HG03175 (cell line): ENCODE measurements around the gene DOK6.
"Not testable (repeated sequence)": the region's sequence is repeated elsewhere in the genome, so short reads cannot be mapped to it uniquely, and the experiment has no call there.

Source experiments
- ATAC-seq: cut with Tn5 transposase; IDR thresholded peaks from one replicate; pipeline ENCODE4 v1.9.1; 2021; ENCODE audit warnings: mild to moderate bottlenecking, moderate library complexity; ENCODE audit not compliant: unreplicated experiment

DOK6 gene

DNA sequence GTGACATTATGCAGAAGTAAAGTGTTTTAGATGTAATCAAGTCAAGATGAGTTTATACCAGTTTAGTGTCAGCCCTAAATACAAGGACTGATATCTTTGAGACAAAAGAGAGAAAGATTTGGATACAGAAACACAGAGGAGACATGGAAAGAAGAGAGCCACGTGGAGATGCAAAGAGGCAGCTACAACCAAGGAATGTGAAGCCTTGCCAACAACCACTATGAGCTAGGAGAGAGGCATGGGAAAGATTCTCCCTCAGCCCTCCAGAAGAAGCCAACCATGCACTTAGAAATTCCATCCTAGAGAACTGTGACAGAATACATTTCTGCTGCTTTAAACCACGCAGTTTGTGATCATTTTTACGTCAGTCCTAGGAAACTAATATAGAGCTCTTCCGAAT is 217.2 kb downstream of the DOK6 start:
- no peak for ATAC-seq

DNA sequence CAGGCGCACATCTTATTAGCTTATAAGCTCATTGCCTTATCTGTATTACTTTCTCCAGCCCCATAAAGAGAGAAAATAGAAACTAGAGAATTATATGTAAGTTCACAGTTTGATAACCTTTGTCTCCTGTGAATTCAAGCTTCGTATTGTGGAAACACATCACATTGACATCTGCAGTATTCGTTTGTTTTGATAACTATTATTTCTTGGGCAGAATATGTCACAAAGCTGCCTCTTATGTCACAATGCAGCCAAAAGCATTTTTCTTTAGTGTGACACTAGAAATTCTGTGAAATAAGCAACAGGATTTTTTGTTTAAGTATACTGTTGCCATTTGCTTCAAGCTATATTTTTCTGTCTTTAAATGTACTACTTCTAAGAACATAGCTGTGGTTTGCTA is 221.5 kb downstream of the DOK6 start:
- ATAC-seq = no peak

DNA sequence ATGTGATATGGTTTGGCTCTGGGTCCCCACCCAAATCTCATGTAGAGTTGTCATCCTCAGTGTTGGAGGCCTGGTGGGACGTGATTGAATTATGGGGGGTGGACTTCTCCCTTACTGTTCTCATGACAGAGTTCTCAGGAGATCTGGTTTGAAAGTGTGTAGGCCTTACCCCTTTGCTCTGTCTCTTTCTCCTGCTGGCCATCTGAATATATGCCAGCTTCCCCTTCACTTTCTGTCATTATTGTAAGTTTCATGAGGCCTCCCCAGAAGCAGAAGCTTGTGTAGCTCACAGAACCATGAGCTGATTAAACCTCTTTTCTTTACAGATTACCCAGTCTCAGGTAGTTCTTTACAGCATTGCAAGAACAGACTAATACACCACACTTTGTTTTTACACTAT is 222.3 kb downstream of the DOK6 start:
- no peak for ATAC-seq

DNA sequence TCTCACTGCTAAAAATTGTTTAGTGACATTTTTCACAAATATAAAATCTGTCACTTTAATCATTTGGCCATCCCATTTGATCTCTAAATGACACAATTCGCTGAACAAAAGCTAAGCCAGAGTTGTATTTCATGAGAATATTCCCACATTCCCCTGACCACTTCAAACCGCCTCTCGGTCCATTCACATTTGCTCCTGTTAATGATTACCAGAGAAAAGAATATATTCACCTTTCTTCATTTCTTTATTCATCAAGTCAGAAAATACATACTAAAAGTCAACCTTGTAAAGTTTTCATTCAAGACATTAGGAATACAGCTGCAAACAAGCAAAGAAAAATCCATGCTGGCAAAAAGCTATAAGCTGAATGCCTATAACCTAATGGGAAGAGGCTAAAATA is 225.5 kb downstream of the DOK6 start:
- ATAC-seq = no peak

DNA sequence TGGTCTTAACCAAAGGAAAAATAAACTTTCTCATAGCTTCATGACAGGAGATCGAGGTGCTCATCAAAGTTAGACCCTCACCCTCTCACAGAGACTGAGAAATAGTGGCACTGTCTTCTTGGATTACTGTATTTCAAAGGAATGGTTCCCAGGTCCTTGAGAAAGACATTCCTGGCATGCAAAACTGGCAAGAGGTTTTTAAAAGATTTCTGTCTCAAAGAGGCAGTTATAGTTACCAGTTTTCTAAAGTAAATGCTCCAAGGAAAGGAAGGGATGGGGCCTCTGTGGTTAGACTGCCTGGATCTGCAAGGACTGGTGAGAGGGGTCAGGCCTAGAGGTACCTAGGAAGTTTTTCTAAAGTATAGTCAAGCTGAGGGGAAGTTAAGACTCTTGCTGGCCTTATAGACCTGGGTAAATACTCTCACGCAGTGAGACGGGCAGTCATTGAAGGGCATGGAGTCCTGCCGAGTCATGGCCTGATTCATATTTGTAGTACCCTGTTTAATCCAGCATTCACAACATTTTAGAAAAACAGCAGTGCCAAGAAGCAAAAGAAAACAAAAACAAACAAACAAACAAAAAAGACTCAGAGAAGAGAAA is 226.1 kb downstream of the DOK6 start:
- no peak for ATAC-seq

DNA sequence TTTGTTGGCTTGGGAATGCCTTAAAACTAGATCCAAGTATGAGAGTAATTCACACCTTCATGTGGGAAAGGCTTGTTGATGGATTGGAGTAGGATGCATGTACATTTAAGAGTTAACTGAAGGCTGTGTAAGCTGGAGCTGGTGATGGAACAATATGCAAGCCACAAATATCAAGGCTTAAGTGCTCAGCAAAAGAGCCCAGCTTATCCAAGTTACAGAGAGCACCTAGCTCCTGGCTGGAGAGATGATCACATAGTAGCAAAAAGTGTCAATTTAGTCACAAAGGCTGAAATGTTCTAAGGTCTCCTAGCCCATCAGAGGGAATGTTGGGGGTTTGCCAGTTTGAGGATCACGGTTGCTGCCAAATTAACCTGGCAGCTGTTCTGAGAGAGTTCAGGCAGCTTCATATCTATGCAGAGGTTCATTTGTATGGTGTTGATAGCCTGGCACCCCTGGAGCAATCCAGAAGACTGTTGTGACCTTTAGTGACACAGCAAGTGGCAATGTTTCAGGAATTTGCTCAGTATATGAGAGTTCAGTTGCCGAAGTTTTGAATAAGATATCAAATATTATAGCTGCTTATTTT is 228.2 kb downstream of the DOK6 start:
- ATAC-seq = no peak

DNA sequence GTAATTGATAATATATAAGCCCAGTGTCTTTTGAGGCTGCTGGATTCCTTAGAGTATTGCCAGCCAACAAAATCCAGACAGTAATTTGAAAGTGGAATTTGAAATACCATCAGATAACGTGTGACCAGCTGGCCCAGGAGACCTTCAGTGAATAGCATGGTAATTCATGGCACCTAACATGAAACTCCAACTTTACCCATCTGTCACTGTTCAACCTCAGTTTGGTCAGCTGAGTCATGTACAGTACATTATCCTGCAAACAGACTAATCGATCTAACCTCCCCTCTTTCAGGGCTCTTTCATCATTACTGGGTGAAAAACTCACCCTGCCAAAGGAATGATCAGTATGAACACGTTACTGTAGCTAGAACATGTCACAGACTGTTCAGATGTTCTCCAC is 230.6 kb downstream of the DOK6 start:
- no peak for ATAC-seq

DNA sequence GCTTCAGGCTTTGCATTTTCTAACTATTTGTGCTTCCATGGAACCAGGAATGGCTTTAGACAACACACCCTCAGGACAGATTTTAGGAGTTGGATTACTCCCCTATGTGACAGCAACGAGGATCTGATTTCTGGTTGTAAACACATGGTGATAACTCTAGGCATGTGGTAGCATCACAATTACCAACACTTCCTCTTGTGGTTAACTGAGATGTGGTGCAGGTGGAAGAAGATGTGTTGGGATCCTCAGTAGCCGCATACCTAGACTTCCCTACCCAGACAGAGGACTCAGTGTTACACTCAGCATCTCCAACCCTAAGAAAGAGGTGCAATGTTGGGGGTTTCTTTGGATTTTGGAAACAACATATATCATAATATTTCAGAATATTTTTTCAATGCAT is 234.8 kb downstream of the DOK6 start:
- ATAC-seq = no peak

DNA sequence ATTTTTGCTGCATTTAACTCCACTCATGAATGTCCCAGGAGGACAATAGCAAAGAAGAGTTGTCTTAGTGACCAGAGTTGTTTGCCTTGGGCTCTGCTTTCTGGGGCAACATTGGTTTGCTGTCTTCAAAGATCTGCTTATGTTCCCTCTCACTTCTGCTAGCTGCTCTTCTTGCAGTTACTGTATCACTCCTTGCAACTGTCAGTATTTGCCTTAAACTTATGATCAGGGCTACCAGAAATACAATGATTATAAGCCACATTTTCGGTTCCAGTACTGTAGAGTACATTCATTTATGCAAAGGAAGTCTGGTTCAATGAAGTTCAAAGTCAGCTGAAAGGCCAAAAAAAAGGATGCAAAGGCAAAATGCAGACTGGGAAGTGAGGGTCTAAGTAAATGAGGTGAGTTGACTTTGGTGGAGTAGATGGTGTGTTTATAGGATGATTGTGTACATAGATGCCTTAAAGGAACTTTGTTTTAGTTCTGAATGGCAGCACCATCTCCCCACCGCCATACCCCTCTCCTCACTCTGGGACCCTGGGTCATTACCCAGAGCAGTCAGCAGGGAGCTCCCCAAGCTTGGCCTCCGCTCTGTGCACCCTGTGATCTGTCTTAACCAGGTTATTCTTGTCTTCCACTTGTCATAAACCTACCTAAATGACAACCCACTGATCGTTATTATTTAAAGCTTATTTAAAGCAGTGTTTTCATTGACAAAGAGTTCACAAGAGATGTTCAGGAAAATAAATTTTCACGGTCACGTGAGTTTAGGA is 236.0 kb downstream of the DOK6 start:
- ATAC-seq = peak; percentile 65

DNA sequence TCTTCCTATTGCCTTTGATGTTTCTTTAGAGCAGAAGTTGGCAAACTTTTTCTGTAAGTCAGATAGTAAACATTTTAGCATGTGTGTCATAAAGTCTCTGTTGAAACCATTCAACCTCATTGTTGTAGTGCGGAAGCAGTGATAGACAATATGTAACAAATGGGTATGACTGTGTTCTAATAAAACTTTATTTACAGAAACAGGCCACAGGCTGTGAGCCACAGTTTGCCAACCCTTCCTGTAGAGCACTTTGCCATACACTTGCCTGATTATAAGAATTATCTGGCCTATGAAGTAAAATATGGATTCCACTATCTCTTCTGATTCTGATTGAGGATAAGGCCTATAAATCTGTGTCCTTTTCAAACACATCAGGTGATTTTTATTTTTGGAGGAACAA is 237.4 kb downstream of the DOK6 start:
- no peak for ATAC-seq

DNA sequence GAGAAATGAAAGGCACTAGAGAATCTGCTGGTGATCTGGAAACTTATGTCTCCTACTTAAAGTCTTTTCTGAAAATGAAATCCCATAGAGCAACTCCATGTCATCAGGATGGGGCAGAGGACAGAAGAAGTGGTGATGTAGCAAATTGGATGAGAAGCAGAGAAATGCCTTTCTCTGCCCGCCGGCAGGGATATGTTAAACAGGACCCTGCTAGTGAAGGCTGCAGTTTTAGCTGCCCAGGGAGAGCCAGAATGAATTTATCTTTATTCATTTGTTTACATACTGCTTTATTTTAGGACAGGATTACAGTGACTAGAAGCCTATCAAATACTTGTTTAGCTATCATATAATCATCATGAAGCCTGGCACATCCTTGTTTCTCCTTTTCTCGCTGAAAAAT is 247.0 kb downstream of the DOK6 start:
- no peak for ATAC-seq

DNA sequence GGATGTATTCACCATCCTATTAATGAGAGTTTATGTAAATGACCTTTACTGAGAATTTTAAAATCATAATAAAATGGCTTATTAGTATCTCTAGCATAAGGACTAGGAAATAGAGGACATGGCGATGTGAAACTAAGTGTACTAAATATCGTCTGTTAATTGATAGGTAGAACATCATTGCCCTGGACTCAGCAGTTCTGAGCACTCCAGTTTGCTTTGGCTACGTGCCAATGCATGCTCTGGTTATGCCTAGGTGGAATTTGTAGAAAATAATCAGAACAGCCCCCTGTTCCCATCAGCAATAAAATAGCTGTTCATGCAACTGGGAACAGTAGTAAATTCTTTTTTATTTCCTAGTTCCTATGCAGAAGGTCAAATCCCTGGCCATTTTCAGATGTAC is 247.8 kb downstream of the DOK6 start:
- no peak for ATAC-seq

DNA sequence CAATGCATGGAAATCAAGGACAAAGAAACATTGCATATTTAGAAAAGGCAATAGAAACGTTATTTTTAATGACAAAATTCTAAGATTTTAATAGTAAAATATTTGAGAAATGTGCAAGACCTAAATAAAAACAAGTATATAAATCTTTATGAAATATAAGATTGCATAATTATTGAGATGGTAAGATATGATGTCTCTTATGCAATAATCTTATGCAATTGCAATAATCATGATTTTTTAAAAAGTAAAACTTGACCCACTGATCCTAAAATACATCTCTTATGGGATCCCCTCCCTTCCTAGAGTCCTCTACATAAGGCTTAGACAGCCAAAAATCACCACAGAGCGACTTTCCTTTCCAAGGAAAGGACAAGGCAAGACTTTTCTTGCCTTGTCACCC is 249.0 kb downstream of the DOK6 start:
- ATAC-seq = no peak

DNA sequence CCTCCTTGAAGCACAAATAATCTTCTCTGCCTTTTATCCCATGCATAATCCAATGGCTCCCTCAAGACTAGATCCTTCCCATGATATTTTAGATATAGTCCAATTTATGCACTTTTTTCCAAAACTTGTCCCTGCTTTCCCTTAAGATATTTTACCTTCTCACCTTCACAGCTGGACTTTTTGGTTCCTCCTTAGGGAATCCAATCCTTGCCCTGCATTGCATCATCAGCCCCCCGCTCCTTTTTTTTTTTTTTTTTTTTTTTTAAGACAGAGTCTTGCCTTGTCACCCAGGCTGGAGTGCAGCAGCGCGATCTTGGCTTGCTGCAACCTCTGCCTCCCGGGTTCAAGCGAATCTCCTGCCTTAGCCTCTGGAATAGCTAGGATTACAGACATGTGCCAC is 250.6 kb downstream of the DOK6 start:
- no peak for ATAC-seq

DNA sequence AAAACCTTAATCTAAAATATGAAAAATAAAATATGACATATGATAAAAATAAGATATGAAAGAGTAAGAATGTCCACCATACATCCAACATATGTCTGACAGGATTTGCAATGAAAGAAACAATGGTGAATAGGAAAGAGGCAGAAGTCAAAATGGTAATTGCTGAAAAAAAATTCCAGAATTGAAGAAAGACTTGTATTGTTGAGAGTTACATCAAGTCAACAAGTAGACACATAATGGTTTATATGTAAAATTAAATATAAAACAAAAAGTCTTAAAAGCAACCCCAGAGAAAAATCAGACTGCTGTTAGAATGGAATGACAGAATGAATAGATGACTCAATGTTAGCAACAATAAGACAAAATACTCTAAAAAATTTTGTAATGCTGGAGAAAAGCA is 255.1 kb downstream of the DOK6 start:
- no peak for ATAC-seq

DNA sequence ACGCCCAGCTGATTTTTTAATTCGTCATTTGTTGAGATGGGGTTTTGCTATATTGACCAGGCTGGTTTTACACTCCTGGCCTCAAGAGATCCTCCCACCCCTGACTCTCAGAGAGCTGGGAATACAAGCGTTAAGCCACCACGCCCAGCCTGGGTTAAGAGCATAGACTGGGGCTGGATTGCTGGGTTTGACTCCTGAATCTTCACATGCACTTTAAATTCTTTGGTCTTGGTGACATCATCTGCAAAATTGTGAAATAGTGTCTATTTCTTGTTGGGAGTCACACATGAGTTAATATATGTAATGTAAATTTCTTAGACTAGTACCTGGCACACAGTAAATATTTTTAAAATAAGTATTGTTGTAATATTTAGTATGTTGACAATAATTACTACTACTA is 257.4 kb downstream of the DOK6 start:
- ATAC-seq = no peak

DNA sequence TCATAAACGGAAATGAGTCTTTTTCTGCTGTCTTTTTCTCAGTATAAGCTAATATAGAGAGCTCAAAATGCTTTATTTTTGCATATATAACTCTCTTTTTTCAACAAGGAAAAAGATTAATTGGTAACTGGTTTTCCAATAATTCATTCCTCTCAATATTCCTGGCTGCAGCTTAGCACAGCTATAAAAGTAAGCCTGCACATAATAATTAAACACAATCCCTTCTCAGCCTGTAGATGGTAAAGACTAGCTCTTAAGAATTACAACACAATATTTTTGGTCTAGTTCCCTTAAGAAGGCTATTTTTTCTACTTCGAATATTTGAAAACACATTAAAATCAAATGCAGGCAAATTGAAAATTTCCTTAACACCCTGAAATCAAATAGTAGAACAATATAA is 258.0 kb downstream of the DOK6 start:
- ATAC-seq = no peak

DNA sequence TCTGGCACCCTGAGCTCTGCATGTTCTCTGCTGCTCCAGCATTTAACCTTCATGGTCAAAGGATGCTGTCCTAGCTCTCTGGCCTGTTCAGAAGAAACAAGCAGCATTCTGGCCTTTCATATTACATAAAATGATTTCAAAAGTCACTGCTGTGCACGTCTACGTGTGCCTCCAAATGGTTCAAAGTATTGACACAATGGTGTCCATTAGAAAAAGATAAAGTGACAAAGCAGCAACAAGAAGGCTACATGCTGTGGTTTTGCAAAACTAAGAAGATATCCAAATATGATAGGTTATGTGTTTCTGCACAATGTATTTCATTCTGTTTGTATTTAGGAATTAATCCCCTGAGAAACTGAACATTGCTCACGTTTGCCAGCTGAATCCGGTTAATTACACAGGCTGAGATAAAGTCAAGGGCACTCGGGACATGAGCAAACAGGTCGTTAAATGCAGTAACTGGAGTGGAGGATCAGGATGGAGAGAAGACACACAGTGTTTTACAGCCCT is 258.5 kb downstream of the DOK6 start:
- ATAC-seq = no peak

DNA sequence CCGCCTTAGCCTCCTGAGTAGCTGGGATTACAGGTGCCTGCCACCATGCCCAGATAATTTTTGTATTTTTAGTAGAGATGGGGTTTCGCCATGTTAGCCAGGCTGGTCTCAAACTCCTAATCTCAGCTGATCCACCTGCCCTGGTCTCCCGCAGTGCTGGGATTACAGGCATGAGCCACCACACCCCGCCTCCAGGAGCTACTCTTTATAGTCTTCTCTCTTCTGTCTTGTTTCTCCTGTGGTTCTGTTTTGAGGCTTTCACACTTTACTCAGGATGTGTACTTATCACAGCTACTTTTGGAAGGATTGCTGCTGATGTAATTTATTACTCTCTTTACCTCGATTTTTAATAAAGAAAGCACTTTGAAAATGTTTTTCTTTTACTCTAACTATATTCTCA is 261.4 kb downstream of the DOK6 start:
- ATAC-seq = not testable (repeated sequence)

DNA sequence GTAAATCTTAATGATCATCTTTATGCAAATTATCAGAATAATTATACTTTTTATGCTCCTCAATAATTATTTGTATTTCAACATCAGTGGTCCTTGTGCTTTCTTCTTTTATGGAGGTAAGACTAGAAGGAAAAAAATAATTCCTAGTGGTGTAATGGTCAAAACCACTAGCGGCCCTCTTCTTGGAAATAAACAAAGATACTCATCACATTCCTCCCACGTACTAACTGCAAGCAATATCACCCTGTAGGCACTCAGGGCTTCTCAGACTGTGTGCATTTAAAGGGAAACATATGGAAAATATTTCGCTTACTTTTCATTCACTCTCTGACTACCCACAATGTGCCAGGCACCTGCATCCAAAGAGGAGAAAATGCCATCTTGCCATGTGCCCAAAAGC is 263.7 kb downstream of the DOK6 start:
- ATAC-seq = no peak

DNA sequence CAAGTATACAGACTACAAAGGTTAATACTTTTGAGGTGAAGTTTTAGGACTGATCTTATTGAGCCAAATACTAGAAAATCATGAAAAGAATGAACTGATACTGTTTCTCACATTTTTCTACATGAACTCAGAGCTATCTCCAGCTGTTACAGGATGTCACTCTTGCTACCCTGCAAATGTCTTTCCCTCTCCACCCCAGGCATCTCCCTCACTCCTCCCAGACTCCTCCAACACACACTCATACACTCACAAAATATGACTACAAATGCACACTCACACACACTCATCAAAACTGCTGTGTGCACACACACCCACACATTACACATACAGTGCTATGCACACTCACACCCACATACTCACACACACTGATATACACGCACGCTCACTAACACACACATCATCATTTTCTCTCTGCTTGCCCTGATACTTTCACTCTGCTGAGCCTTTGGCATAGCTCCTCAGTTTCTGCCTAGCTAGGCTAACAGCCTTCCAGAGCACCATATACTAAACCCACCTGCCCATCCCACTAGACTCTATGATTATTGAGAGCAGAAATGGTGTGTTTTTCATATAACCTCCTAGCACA is 273.7 kb downstream of the DOK6 start:
- no peak for ATAC-seq

DNA sequence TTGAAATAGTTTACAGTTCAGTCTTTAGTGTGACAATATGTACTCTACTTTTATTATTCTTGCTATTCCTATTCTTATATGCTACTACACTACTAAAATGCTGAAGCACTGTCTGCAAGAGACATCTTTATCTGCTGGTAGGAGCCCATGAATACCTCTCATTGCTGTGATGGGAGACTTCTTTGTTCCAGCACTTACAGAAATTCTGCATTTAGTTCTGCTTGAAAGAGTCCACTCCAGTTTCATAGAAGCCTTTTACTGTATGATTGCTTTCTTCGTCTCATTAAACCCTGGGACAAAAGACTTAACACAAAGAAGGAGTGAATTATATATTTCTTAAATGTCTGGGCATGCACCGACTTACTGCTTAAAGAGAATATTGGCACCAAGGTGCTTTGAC is 274.3 kb downstream of the DOK6 start:
- ATAC-seq = no peak
